HG03175 (cell line): ENCODE results near the gene MBD3L2.
"Not testable (repeated sequence)": the region's sequence is repeated elsewhere in the genome, so short reads cannot be mapped to it uniquely, and the experiment has no call there.

Experiments used
- ATAC-seq: cut with Tn5 transposase; IDR thresholded peaks from one replicate; pipeline ENCODE4 v1.9.1; 2021; ENCODE audit warnings: mild to moderate bottlenecking, moderate library complexity; ENCODE audit not compliant: unreplicated experiment

Gene MBD3L2

DNA sequence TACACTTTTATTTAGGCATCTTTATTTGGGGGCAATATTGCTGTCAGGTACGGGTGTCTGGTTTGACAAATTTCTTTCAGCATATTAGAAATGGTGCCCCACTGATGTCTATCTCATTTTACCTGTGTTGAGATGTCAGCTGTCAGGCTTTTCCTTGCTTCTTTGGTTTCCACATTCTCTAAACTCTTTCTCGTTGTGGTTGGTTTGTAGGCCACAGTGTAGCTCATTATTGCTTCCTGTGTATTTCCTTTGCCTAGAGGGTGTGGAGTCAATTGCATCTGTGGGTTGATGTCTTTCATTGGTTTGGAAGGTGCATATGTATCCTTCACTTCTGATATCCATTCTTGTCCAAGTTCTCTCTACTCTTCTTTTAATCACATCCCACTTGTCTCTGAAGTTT is 10.9 kb downstream of the MBD3L2 start:
- ATAC-seq: not testable (repeated sequence)

DNA sequence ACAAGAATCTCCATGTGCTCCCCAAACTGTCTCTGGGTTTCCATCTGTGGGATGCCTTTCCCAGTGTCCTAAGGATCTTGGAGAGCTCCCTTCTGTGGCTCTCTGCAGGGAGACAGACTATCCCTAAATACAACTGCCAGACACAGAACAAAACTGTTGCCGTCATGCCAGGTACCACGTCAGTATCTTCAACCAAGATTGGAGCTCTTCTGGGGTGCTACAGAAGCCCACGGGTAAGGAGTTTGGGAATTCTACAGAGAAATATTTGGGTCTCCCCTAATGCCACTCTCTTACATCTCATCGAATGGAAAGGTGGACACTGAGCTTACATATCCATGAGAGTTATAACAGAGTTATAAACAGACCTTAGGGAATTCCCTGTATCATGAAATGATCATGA is 14.2 kb downstream of the MBD3L2 start:
- no peak for ATAC-seq

DNA sequence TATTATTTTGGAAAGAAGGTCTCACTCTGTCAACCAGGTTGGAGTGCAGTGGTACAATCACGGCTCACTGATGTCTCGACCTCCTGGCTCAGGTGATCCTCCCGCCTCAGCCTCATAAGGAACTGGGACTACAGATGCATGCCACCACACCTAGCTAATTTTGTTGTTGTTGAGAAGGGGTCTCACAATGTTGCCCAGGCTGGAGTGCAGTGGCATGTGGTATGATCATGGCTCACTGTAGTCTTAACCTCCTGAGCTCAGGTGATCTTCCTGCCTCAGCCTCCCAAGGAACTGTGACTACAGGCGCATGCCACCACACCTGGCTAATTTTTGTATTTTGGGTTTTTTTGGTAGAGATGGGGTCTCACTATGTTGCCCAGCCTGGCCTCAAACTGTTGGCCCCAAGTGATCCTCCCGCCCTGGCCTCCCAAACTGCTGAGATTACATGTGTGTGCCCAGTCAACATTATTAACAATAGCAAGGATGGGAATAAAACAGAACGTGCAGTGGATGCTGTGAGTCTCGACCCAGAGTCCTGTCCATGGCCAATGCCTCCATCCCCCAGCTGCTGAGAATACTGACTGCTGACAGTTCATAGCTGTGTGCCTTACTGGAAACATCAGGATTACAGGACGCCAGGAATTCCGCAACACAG is 14.8 kb downstream of the MBD3L2 start:
- no peak for ATAC-seq

DNA sequence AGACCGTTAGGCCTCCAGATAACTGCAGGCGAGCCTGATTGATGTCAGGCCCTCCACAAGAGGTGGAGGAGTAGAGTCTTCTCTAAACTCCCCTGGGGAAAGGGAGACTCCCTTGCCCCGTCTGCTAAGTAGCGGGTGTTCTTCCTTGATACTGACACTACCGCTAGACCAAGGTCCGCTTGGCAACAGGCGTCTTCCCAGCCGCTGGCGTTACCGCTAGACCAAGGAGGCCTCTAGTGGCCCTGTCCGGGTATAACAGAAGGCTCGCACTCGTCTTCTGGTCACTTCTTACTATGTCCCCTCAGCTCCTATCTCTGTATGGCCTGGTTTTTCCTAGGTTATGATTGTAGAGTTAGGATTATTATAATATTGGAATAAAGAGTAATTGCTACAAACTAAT is 18.0 kb downstream of the MBD3L2 start:
- not testable (repeated sequence) for ATAC-seq

DNA sequence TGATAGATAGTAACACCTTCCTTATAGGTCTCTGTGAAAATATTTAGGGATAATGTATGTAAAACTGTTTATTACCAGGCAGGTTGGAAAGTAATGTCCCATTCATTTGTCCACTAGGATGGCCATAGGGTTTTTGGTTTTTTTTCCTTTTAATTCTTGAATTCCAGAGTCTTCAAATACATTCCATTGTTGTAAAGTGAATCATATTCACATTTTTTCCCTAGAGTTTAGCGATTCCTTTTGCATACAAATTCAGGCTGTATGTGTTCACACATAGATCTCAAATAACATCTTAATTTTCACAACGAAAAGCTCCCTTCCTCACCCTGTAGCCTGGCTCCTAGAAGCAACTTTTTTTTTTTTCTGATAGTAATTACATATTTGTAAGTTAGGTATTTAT is 18.6 kb downstream of the MBD3L2 start:
- no peak for ATAC-seq

DNA sequence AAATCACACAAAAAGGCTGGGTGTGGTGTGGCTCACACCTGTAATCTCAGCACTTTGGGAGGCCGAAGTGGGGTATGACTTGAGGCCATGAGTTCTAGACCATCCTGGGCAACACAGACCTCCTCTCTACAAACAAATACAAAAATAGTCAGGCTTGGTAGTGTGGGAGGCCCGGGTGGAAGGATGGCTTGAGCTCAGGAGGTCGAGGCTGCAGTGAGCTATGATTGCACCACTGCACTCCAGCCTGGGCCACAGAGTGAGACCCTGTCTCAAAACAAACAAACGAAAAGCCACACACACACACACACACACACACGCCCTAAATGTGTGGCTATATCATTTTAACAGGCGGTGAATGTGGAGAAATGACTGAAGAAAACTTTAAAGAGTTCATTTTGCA is 19.5 kb downstream of the MBD3L2 start:
- no peak for ATAC-seq

DNA sequence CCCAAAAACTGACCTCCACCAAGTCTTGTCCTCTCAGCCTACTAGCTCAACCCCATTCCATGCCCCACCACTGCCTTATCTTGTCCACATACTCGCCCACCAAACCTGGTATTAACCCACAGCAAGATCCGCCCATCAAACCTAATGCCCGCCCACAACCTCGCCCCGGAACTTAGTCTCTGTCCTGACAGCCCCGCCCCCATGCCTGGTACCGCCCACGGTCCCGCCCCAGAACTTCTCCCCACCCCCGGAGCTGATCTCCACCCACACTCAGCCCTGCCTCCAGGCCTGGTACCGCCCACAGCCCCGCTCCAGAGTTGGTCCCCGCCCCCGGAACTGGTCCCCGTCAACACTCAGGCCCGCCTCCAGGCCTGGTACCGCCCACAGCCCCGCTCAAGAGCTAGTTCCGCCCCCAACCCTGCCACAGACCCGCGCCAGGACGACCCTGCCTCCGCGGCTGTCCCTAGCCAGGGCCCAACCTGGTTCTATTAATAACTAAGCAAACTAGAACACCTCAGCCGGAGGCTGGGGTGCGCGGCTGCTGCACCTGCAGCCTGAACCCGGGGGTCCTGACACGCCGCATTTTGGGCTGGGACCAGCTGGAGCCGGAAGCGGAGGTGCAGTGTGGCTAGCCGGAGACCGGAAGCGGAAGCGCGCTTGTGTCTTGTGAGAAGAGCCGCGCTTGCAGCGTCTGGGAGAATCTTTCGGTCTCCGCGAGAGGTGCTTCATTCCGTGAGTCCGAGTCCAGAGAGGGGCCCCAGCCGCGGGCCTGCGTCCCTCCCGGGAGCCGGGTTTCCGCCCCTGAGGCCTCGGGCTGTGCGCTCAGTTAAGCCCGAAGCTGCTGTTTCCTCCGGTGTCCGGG is 20.2 kb downstream of the MBD3L2 start, which contains the start of gene ZNF557:
TSS of gene ZNF557 (plus strand) at position 662 of the 862 bp plus-strand sequence. CDS start 5,372 bp downstream, outside the sequence.
- ATAC-seq: peak; percentile 95

DNA sequence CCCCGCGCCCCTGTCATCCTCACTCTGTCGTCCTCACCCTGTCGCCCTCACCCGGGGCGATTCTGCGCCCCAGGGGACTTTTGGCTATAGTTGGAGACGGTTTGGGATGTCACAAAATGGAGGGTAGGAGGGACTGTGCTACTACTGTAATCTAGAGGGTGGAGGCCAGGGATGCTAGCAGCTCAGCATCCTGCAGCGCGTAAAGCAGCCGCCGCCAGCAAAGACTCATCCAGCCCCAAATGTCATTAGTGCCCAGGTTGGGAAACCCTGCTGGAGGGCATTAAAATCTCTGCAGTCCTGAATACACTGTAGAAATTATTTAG is 20.7 kb downstream of the MBD3L2 start:
- peak; percentile 26 for ATAC-seq

DNA sequence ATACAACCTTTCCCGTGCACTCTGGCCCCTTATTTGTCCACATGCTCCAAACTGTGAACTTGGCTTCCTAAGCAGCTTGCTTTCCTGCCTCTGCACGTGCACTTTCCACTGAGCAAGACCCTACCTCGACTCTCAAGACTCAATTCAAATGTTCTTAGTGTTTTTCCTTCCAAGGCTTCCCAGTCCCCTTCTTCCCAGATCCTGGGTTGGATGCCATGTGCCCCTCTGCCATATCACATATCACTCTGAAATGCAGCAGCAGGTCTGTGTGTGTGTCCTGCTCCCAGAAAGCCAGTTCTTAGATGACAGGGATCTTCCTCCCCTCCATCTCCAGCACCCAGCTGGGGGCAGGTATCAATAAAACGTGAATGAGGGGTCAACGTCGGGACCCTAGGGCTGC is 23.4 kb downstream of the MBD3L2 start:
- ATAC-seq: no peak

DNA sequence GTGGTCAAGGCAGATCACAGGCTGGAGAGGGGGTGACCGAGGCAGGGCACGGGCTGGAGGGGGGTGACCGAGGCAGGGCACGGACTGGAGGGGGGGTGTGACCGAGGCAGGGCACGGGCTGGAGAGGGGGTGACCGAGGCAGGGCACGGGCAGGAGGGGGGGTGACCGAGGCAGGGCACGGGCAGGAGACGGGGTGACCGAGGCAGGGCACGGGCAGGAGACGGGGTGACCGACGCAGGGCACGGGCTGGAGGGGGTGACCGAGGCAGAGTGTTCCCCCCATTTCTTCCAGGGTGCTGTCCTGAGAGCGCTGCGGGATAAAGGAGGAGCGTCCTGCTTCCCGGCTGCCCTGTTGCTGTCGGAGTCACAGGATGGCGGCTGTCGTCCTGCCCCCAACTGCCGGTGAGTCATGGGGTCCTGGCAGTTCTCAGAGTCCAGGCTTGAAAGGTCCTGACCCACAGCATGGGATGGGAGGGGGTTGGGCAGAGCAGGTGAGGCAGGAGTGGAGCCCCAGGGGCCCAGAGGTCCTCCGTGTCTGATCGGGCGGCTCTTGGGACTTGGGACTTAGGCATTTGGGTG is 25.7 kb downstream of the MBD3L2 start:
- no peak for ATAC-seq

DNA sequence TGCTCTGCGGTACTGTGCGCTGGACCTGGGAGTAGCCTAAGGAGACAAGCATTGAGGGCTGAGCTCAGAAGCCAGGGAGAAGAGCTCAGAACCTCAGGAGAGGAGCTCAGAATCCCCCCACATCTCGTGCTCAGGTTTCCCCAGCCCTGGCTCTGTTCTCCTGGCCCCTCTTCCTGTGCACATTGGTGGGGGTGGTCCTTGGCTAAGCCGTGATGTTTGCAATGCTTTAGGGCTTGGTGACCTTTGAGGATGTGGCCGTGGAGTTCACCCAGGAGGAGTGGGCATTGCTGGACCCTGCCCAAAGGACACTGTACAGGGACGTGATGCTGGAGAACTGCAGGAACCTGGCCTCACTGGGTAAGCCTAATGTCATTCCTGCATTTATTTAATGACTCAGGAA is 27.0 kb downstream of the MBD3L2 start:
- ATAC-seq: no peak

DNA sequence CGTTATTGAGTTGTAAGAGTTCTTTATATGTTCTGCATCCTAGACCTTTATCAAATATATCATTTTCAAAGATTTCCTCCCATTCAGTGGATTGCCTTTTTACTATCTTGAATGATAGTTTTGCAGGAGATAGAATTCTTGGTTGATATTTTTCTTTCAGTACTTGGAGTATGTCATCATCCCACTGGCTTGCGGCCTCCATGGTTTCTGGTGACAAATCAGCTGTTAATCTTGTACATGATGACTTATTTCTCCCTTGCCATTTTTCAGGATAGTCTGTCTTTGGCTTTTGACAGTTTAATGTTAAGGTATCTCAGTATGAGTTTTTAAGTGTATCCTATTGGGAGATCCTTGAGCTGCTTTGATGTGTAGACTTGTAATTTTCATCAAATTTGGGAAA is 28.9 kb downstream of the MBD3L2 start:
- no peak for ATAC-seq

DNA sequence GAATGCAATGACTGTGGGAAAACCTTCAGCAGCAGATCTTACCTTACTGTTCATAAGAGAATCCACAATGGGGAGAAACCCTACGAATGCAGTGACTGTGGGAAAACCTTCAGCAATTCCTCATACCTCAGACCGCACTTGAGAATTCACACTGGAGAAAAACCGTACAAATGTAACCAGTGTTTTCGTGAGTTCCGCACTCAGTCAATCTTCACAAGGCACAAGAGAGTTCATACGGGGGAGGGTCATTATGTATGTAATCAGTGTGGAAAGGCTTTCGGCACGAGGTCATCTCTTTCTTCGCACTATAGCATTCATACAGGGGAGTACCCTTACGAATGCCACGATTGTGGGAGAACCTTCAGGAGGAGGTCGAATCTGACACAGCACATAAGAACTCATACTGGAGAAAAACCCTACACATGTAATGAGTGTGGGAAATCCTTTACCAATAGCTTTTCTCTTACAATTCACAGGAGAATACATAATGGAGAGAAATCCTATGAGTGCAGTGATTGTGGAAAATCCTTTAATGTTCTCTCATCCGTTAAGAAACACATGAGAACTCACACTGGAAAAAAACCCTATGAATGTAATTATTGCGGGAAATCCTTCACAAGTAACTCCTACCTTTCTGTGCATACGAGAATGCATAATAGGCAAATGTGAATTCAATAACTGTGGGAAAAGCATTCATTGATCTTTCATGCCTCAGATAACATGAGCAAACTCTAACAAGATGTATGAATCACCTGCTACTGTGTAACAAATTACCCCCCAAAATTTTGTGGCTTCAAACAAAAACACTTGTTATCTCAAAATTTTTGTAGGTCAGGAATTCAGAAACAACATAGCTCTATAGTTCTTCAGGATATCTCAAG is 34.2 kb downstream of the MBD3L2 start:
- ATAC-seq: no peak

DNA sequence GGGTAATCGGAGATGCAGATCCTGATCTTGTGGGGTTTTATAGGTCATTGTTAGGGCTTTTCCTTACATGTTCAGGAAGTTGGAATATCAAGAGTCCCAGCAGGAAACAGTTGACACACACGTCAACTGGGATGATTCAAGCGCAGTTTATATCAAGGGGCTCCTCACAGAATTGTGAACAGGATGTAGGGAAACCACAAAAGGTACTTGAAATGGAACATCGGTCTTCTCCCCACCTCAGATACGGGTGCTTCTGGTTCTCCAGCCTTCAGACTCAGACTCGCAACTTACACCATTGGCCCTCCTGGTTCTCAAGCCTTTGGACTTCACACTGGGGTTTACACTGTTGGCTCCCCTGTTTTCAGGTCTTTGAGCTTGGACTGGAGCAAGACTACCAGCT is 39.9 kb downstream of the MBD3L2 start:
- ATAC-seq: no peak

DNA sequence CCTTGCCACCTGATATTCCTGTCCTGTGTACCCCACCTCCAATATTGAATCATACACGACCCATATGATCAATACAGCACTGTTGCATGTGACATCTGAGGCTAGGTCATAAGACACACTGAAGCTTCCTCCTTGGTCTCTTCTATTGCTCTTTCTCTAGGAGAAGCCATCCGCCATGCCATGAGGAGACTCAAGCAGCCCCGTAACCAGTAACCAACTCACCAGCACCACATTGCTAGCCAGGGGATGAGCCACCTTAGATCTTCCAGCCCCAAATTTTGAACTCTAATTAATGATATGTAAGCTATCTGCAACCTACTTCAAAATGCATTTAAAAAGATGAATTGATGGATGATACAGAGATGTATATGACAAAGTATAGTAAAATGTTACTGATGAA is 49.0 kb downstream of the MBD3L2 start:
- no peak for ATAC-seq

DNA sequence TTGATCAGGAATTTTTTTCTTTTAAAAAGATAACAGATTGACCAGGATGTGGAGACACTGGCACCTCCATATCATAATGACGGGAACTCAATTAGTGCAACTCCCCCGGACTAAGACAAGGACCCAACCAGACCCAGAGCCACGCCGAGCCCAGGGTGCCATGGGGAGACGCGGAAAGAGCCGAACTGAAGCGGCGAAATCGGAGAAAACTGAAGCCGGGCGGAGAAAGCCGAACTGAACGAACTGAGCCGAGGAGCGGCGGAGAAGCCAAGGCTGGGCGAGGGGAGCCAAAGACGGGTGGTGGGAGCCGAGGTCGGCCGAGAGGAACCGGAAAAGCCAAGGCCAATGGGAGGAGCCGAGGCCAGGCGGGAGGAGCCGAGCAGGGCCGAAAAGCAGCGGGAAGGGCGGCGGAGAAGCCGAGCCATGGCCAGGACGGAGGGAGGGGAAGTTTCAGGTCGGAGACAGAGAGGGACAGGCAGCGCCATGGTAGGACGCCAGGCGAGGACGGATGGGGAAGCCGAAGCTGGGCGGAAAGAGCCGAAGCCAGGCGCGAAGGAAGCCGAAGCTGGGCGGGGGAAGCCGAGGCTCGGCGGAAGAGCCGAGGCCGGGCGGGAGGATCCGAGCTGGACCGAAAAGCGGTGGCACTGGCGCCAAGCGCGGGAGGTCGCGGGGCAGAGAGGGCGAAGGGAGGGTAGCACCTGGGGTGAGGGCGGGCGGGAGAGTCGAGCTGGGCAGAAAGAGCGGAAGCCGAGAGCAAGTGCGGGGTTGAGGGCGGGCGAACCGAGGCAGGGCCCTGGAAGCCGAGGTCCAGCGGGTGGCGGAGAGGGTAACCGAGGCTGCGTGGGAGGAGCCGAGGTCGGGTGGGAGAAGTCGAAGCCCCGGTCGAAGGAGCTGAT is 49.8 kb downstream of the MBD3L2 start:
- ATAC-seq: peak; percentile 84

DNA sequence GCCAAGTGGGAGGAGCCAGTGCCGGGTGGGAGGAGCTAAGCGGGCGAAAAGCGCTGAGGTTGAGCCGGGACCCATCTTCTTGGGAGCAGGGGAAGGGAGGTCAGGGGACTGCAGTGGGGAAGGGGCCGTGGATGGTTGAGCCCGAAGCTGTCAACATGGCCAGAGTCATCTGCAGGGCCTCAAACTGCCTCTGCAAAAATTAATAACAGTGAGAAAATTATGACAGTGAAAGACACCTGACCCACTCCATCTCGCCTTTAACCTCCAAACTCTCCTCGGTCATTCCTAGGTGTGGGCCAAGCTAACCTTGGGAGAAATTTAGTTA is 50.4 kb downstream of the MBD3L2 start:
- no peak for ATAC-seq
